H1 (cell line): Measurements from ENCODE around the gene RAB7B. TPM values are rescaled to one million over a fixed set of nuclear protein-coding genes. Genes with fewer than 3 reads are reported as not detected.

Experiments used
- CTCF ChIA-PET: fragments of 300-600 bp; sonication (Branson Sonifier 250); formaldehyde crosslinking; loops from one replicate; lab custom pipeline; 2021; ENCODE audit not compliant: partially characterized antibody; lab: Charles Lee
- POLR2A ChIA-PET: fragments of 300-600 bp; sonication (Branson Sonifier 250); formaldehyde crosslinking; loops from one replicate; lab custom pipeline; 2021; ENCODE audit warnings: inconsistent platforms; ENCODE audit not compliant: partially characterized antibody; lab: Charles Lee
- DNase-seq, 2 experiments: peaks; one replicate each; pipeline versions ENCODE4 v3.0.0 to v3.0.0-alpha.2; 2010 to 2022; ENCODE audit warnings: low spot score in 2 of 2, low read depth in 1 of 2, mixed read lengths in 1 of 2
- FAIRE-seq: peaks from 2 replicates; lab custom pipeline; 2011; peaks lifted over from hg19 to GRCh38; lab: Jason Lieb, UNC
- H2AFZ ChIP-seq: 2 replicates; pipeline ENCODE4 v1.8.1; 2012; ENCODE audit warnings: low read length, inconsistent platforms
- H2AK5ac ChIP-seq: 2 replicates; pipeline ENCODE4 v1.6.1; 2013; ENCODE audit warnings: low read depth, low read length
- H2BK120ac ChIP-seq: replicated peaks from 2 replicates; pipeline ENCODE3; 2013; ENCODE audit warnings: low read depth, low read length, inconsistent platforms
- H2BK12ac ChIP-seq: 2 replicates; pipeline ENCODE4 v1.6.1; 2013; ENCODE audit warnings: low read depth, low read length
- H2BK15ac ChIP-seq: 2 replicates; pipeline ENCODE4 v1.6.1; 2013; ENCODE audit warnings: low read length
- H2BK20ac ChIP-seq: 2 replicates; pipeline ENCODE4 v1.6.1; 2013; ENCODE audit warnings: low read length
- H2BK5ac ChIP-seq: 2 replicates; pipeline ENCODE4 v1.6.1; 2013; ENCODE audit warnings: low read depth, low read length
- H3K14ac ChIP-seq: 2 replicates; pipeline ENCODE4 v1.6.1; 2013; ENCODE audit warnings: inconsistent platforms; ENCODE audit not compliant: insufficient read length
- H3K18ac ChIP-seq: 2 replicates; pipeline ENCODE4 v1.6.1; 2013; ENCODE audit warnings: low read length; ENCODE audit errors: extremely low read depth
- H3K23ac ChIP-seq: 2 replicates; pipeline ENCODE4 v1.6.1; 2013; ENCODE audit warnings: inconsistent platforms; ENCODE audit not compliant: insufficient read length
- H3K23me2 ChIP-seq: 2 replicates; pipeline ENCODE4 v1.6.1; 2013; ENCODE audit warnings: low read depth, low read length
- H3K27ac ChIP-seq: 2 replicates; pipeline ENCODE4 v1.6.1; 2011; ENCODE audit warnings: low read depth, low read length, inconsistent platforms
- H3K27me3 ChIP-seq, 4 experiments: replicated peaks in 1 of 4; 1 replicate in 1 of 4; 2 replicates in 3 of 4; pipeline versions ENCODE4 v1.6.1 to v1.8.1; 2011 to 2013; ENCODE audit warnings: low read length in 3 of 4, mild to moderate bottlenecking in 3 of 4, inconsistent platforms in 2 of 4, mixed read lengths in 2 of 4, moderate library complexity in 1 of 4; ENCODE audit not compliant: control insufficient read depth in 3 of 4, insufficient read depth in 3 of 4; ENCODE audit errors: extremely low read depth in 1 of 4
- H3K36me3 ChIP-seq, 4 experiments: 2 replicates each; pipeline versions ENCODE4 v1.6.1 to v1.8.1; 2011 to 2013; ENCODE audit warnings: mild to moderate bottlenecking in 4 of 4, low read length in 3 of 4, moderate library complexity in 2 of 4, control low read depth in 1 of 4, inconsistent platforms in 1 of 4; ENCODE audit not compliant: insufficient read depth in 4 of 4, control insufficient read depth in 2 of 4
- H3K4ac ChIP-seq: replicated peaks from 2 replicates; pipeline ENCODE3; 2013; ENCODE audit warnings: low read length, low read depth, mixed read lengths, inconsistent platforms; ENCODE audit not compliant: insufficient read length
- H3K4me1 ChIP-seq, 4 experiments: replicated peaks in 1 of 4; 1 replicate in 1 of 4; 2 replicates in 3 of 4; pipeline versions ENCODE4 v1.6.1 to v1.8.1; 2011 to 2013; ENCODE audit warnings: low read length in 3 of 4, inconsistent platforms in 2 of 4, mixed read lengths in 1 of 4; ENCODE audit not compliant: insufficient read depth in 4 of 4, control insufficient read depth in 3 of 4
- H3K4me2 ChIP-seq, 2 experiments: 2 replicates each; pipeline versions ENCODE4 v1.6.1 to v1.8.1; 2011 to 2013; ENCODE audit warnings: low read depth in 2 of 2, low read length in 2 of 2, control low read depth in 1 of 2, inconsistent platforms in 1 of 2, mild to moderate bottlenecking in 1 of 2; ENCODE audit not compliant: insufficient read depth in 1 of 2
- H3K4me3 ChIP-seq, 4 experiments: fragments of 200-600, 300-600 bp in 1 of 4; sonication (generic), shearing (Covaris generic), sonication (Bioruptor Twin) in 1 of 4; 2 replicates each; pipeline versions ENCODE4 v1.5.1 to v1.8.1; 2011 to 2016; ENCODE audit warnings: low read length in 4 of 4, low read depth in 3 of 4, control low read depth in 2 of 4, inconsistent platforms in 2 of 4, mild to moderate bottlenecking in 2 of 4, mixed read lengths in 1 of 4, moderate library complexity in 1 of 4; ENCODE audit not compliant: insufficient read depth in 2 of 4; ENCODE audit errors: extremely low read depth in 1 of 4
- H3K56ac ChIP-seq: replicated peaks from 2 replicates; pipeline ENCODE3; 2013; ENCODE audit warnings: low read depth, mild to moderate bottlenecking, mixed read lengths, low read length, inconsistent platforms; ENCODE audit not compliant: insufficient read length
- H3K79me1 ChIP-seq: 2 replicates; pipeline ENCODE4 v1.6.1; 2013; ENCODE audit warnings: low read depth, low read length, control low read depth
- H3K79me2 ChIP-seq, 2 experiments: 2 replicates each; pipeline versions ENCODE4 v1.6.1 to v1.8.1; 2012 to 2013; ENCODE audit warnings: low read length in 2 of 2, mild to moderate bottlenecking in 2 of 2, inconsistent platforms in 1 of 2; ENCODE audit not compliant: insufficient read depth in 2 of 2, control insufficient read depth in 1 of 2
- H3K9ac ChIP-seq, 4 experiments: replicated peaks in 1 of 4; 1 replicate in 1 of 4; 2 replicates in 3 of 4; pipeline versions ENCODE4 v1.6.1 to v1.8.1; 2011 to 2013; ENCODE audit warnings: low read depth in 3 of 4, low read length in 3 of 4, control low read depth in 2 of 4, mild to moderate bottlenecking in 2 of 4, moderate library complexity in 2 of 4, inconsistent platforms in 1 of 4; ENCODE audit errors: extremely low read depth in 1 of 4
- H3K9me3 ChIP-seq, 2 experiments: 2 replicates each; pipeline versions ENCODE4 v1.6.1 to v1.8.1; 2012 to 2013; ENCODE audit warnings: mild to moderate bottlenecking in 2 of 2, moderate library complexity in 2 of 2, control low read depth in 1 of 2, inconsistent platforms in 1 of 2, low read depth in 1 of 2, low read length in 1 of 2, mixed read lengths in 1 of 2; ENCODE audit not compliant: insufficient read depth in 2 of 2
- H4K20me1 ChIP-seq, 2 experiments: replicated peaks in 1 of 2; 2 replicates each; pipeline versions ENCODE3 to v1.8.1; 2011 to 2013; ENCODE audit warnings: inconsistent platforms in 2 of 2, low read length in 2 of 2, mild to moderate bottlenecking in 1 of 2; ENCODE audit not compliant: insufficient read depth in 2 of 2, control insufficient read depth in 1 of 2
- H4K5ac ChIP-seq: 2 replicates; pipeline ENCODE4 v1.6.1; 2013; ENCODE audit warnings: low read length, low read depth, mixed read lengths, inconsistent platforms; ENCODE audit not compliant: insufficient read length
- H4K8ac ChIP-seq: 2 replicates; pipeline ENCODE4 v1.8.0; 2013; ENCODE audit warnings: mild to moderate bottlenecking, moderate library complexity, low read length, inconsistent platforms; ENCODE audit not compliant: insufficient read depth; ENCODE audit errors: extremely low read depth
- H4K91ac ChIP-seq: replicated peaks from 2 replicates; pipeline ENCODE3; 2013; ENCODE audit warnings: low read length, mixed read lengths, inconsistent platforms; ENCODE audit not compliant: insufficient read length
- GABPA ChIP-seq: IDR thresholded peaks from 2 replicates; pipeline ENCODE4 v1.6.1; 2011; ENCODE audit warnings: mild to moderate bottlenecking, low read length, moderate library complexity, borderline replicate concordance; ENCODE audit not compliant: insufficient read depth
- HDAC6 ChIP-seq: IDR thresholded peaks from one replicate; pipeline ENCODE4 v1.7.1; 2012; ENCODE audit warnings: low read depth, mild to moderate bottlenecking, inconsistent platforms, low read length, moderate library complexity
- JUND ChIP-seq: IDR thresholded peaks from 2 replicates; pipeline ENCODE4 v1.6.1; 2011; ENCODE audit warnings: mild to moderate bottlenecking, improper control_type of control experiment, low read length
- NANOG ChIP-seq: IDR thresholded peaks from 2 replicates; pipeline ENCODE4 v1.6.1; 2011; ENCODE audit warnings: low read length, low read depth, mild to moderate bottlenecking, inconsistent platforms; ENCODE audit not compliant: insufficient read depth, poor library complexity, severe bottlenecking
- RAD21 ChIP-seq, 2 experiments: IDR thresholded peaks in 1 of 2; conservative IDR thresholded peaks in 1 of 2; 2 replicates each; pipeline ENCODE4 v1.6.1; 2011; ENCODE audit warnings: low read depth in 2 of 2, low read length in 2 of 2, improper control_type of control experiment in 1 of 2, inconsistent platforms in 1 of 2, mild to moderate bottlenecking in 1 of 2, moderate library complexity in 1 of 2
- RFX5 ChIP-seq: IDR thresholded peaks from 2 replicates; pipeline ENCODE4 v1.6.1; 2011; ENCODE audit warnings: low read depth, low read length, improper control_type of control experiment, borderline replicate concordance
- TCF12 ChIP-seq: IDR thresholded peaks from 2 replicates; pipeline ENCODE4 v1.6.1; 2011; ENCODE audit warnings: low read depth, mild to moderate bottlenecking, low read length
- YY1 ChIP-seq: IDR thresholded peaks from 2 replicates; pipeline ENCODE4 v1.6.1; 2011; ENCODE audit warnings: low read depth, mild to moderate bottlenecking, low read length
- WGBS, 2 experiments: shearing (Covaris generic) in 1 of 2; methylation state at CpG; one replicate each; pipeline versions ENCODE4 v1.1.6 to v1.1.7; 2013 to 2015; ENCODE audit warnings: low lambda C conversion rate in 2 of 2, mixed read lengths in 2 of 2, inconsistent platforms in 1 of 2, low coverage in 1 of 2, missing lambda C conversion rate in 1 of 2; ENCODE audit not compliant: insufficient replicate concordance in 2 of 2, insufficient coverage in 1 of 2, insufficient read length in 1 of 2; ENCODE audit errors: extremely low coverage in 1 of 2, missing lambda C conversion rate in 1 of 2; 5-methylcytosine and 5-hydroxymethylcytosine counted together
- polyA plus RNA-seq, 7 experiments: library from polyadenylated mRNA; depleted of rRNA in 3 of 7; stranded (reverse) in 5 of 7; unstranded in 2 of 7; fragments of >200 nt in 5 of 7; fragments of 200-250 nt in 2 of 7; gene quantifications; 1 replicate in 5 of 7; 2 replicates in 1 of 7; 4 replicates in 1 of 7; pipeline versions ENCODE4 v1.2.1 to v1.2.3, GENCODE V29; 2011 to 2013; ENCODE audit warnings: missing spikeins in 2 of 7, mixed read lengths in 2 of 7
- total RNA-seq: library from RNA; stranded (reverse); fragmentation: NEBNext Ultra II Directional; extraction: Animal tissue kit (Norgen Biotek cat#: 25700); gene quantifications from 2 replicates; pipeline ENCODE4 v1.2.1, GENCODE V29; 2021

RAB7B gene
- total and polyA plus RNA-seq, 2 of the 8 experiments (the other 6 are each of a cell fraction or from before 2014, with no cell fraction given) = 0.05 TPM; not detected in 1

DNA sequence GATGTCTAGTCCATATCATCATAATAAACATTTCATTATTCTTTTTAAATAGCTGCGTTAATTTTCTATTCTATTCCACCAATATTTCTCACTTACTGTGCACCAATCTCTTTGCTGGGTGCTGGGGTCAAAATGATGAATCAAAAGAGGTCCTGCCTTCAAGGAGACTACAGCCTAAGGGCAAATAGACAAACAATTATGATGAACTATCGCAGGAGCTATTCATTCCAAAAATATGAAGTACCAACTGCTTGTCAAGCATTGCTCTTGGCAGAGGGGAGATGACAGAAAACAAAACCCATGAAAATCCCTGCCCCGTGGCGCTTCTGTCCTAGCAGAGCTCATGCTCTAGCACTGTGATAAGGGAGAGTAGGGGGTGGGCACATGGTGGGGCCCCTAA, 31.1 kb downstream of the RAB7B start:
- no peak overlapping the region for H3K4ac ChIP-seq
- no peak overlapping the region for H2BK15ac ChIP-seq
- no peak overlapping the region for H2BK20ac ChIP-seq
- H3K56ac ChIP-seq = no peak overlapping the region
- H2BK12ac ChIP-seq = no peak overlapping the region
- CTCF ChIA-PET = interaction anchor here (1.0 to 2.1 kb wide), 9 partner anchors 13 to 313 kb away, joined by 3 to 10 read pairs (median 4); partner anchors contain the start of gene SLC26A9
- H3K4me1 ChIP-seq = no peaks in the 10 kb centered on the region; a peak in 2 of 7 replicates
- H3K36me3 ChIP-seq = no peaks in the 10 kb centered on the region; a peak in 1 of 8 replicates
- H4K91ac ChIP-seq = no peak overlapping the region
- H3K4me2 ChIP-seq = no peak overlapping the region
- H3K79me2 ChIP-seq = no peaks in the 10 kb centered on the region
- no peak overlapping the region for H3K18ac ChIP-seq
- H4K5ac ChIP-seq = no peak overlapping the region
- no peak for TF ChIP-seq NANOG
- no peak for TF ChIP-seq TCF12
- TF ChIP-seq RAD21 (IDR thresholded peaks at IDR 0.05 in 1 of 2, conservative IDR thresholded peaks at IDR 0.05 in 1 of 2; ENCODE audit: low read depth in 2 of 2, low read length in 2 of 2) = no peak
- no peak for TF ChIP-seq GABPA
- TF ChIP-seq HDAC6 = no peak
- no peak for TF ChIP-seq JUND
- TF ChIP-seq RFX5 = no peak
- no peak for TF ChIP-seq YY1
- FAIRE-seq (no peak), DNase-seq (no peak)
- POLR2A ChIA-PET = interaction anchor here (0.9 kb wide), 1 partner anchor 11 kb away, joined by 3 read pairs; no protein-coding TSS in a partner anchor
- H3K23me2 ChIP-seq = peaks cover 27% of the 10 kb centered on the region
- H2BK120ac ChIP-seq = no peak overlapping the region
- peaks cover 0 to 27% of the 10 kb centered on the region in 2 experiments for H4K20me1 ChIP-seq
- no peak overlapping the region for H3K23ac ChIP-seq
- H2AFZ ChIP-seq = no peak overlapping the region
- H4K8ac ChIP-seq = no peak overlapping the region
- no peak overlapping the region for H2BK5ac ChIP-seq
- peaks cover 5% of the 10 kb centered on the region for H3K79me1 ChIP-seq
- no peak overlapping the region for H3K27ac ChIP-seq
- no peak overlapping the region for H3K9ac ChIP-seq
- 78 to 100% methylated on average over 1 to 4 of the region's 4 CpGs for WGBS, 2 experiments
- H2AK5ac ChIP-seq = no peak overlapping the region
- H3K14ac ChIP-seq = no peak overlapping the region
- peaks cover 0 to 4% of the 10 kb centered on the region in 2 experiments; a peak in 1 of 4 replicates for H3K9me3 ChIP-seq
- H3K4me3 ChIP-seq = no peak overlapping the region
- H3K27me3 ChIP-seq = no peaks in the 10 kb centered on the region; a peak in 1 of 7 replicates
